ENCODE results near the gene CDNF. TPM values are rescaled to one million over a fixed set of nuclear protein-coding genes. Genes with fewer than 3 reads are reported as not detected.

Gene CDNF
- total and polyA plus RNA-seq, 10 of the 15 experiments (the other 5 are each of a cell fraction or from before 2014, with no cell fraction given), result 0.08 to 1.9 (median 0.77) TPM

- no peak; a peak in 1 of 4 replicates for TF ChIP-seq IKZF2 (IDR thresholded peaks at IDR 0.05)
- TF ChIP-seq CHD2 (IDR thresholded peaks at IDR 0.05; ENCODE audit: borderline replicate concordance, low read depth, low read length), result peak; percentile 90; the same call in 1 of the 2 replicates
- TF ChIP-seq ZZZ3 (IDR thresholded peaks at IDR 0.05; ENCODE audit: control insufficient read depth, insufficient read length, low read depth), result no peak
- peak; percentile 90 for TF ChIP-seq YY1 (IDR thresholded peaks at IDR 0.05; ENCODE audit: low read depth, low read length)
- no peak for TF ChIP-seq ATF3 (IDR thresholded peaks at IDR 0.05; ENCODE audit: borderline replicate concordance, extremely low read depth, low read depth, low read length)
- no peak for TF ChIP-seq BMI1 (IDR thresholded peaks at IDR 0.05; ENCODE audit: borderline replicate concordance)
- peak; percentile 44; the same call in 1 of the 2 replicates for TF ChIP-seq GATAD2B (conservative IDR thresholded peaks at IDR 0.05; ENCODE audit: low read depth)
- no peak for TF ChIP-seq CBX3 (IDR thresholded peaks at IDR 0.05; ENCODE audit: borderline replicate concordance, low read depth)
- peak in 1 of 2 experiments; percentile 93; a peak in 1 of 4 replicates for TF ChIP-seq CEBPB (IDR thresholded peaks at IDR 0.05; ENCODE audit: borderline replicate concordance in 1 of 2, low read depth in 2 of 2, low read length in 2 of 2)
These were observed at the start of gene CDNF, which contains the start of the genes HSPA14 and MSANTD7 (continued) for GRCh38 chr10:14837757-14838581.

GRCh38 chr10:14884082-14884481 lies 46.2 kb upstream of the CDNF start:
- Histone ChIP-seq H3K4me3 (no peak overlapping the region), H3K4me1 (ENCODE audit: control insufficient read depth, insufficient read depth, low read length) (peaks cover 5% of the 10 kb centered on the region; the same call in 1 of the 2 replicates), H3K27me3 (replicated peaks in 1 of 2; ENCODE audit: control insufficient read depth in 2 of 2, insufficient read depth in 2 of 2, low read length in 1 of 2) (no peaks in the 10 kb centered on the region), H3K79me2 (ENCODE audit: control insufficient read depth, insufficient read depth, low read length) (peaks cover 76% of the 10 kb centered on the region), H3K27ac (ENCODE audit: control insufficient read depth, insufficient read depth) (no peak overlapping the region), H3K9ac (ENCODE audit: control insufficient read depth, insufficient read depth, low read length) (no peak overlapping the region), H3K9me3 (replicated peaks; ENCODE audit: control insufficient read depth, insufficient read depth, low read length) (no peaks in the 10 kb centered on the region; the same call in 2 of the 3 replicates), H3K36me3 (ENCODE audit: control insufficient read depth in 2 of 2, insufficient read depth in 2 of 2, low read length in 1 of 2) (peaks cover 0 to 13% of the 10 kb centered on the region in 2 experiments; a peak in 2 of 4 replicates), H2AFZ (ENCODE audit: control insufficient read depth, low read depth, low read length) (no peak overlapping the region), H3K4me2 (ENCODE audit: control insufficient read depth, insufficient read depth) (no peak overlapping the region), H4K20me1 (ENCODE audit: control insufficient read depth, insufficient read depth) (no peaks in the 10 kb centered on the region)
- no TSS peak for BruUV-seq (replicated peaks)
- POLR2A ChIA-PET, result interaction anchor here (0.6 kb wide), 1 partner anchor 334 kb away, joined by 4 read pairs; no protein-coding TSS in a partner anchor
- DNase-seq (ENCODE audit: low read depth, low spot score) (no peak), FAIRE-seq (no peak), ATAC-seq (0 out of 3 replicates have a peak, but pooled peaks have one; percentile 9)
- intact Hi-C loops (cut with micrococcal nuclease; ENCODE audit: unreplicated experiment) (loop anchor here (10.0 kb wide), 1 partner anchor 221 kb away; no protein-coding TSS in a partner anchor), in situ Hi-C loops (cut with MboI) (no loop called here)
- SMC1A ChIA-PET (ENCODE audit: uncharacterized antibody, unreplicated experiment), result interaction anchor here (0.6 to 1.9 kb wide), 3 partner anchors 10 to 94 kb away, joined by 3 to 6 read pairs (median 3); no protein-coding TSS in a partner anchor
- 79% methylated on average over 3 of the region's 3 CpGs for WGBS (ENCODE audit: insufficient coverage, insufficient replicate concordance, low lambda C conversion rate, missing lambda C conversion rate)
- CTCF ChIA-PET, result interaction anchor here (0.9 kb wide), 1 partner anchor 22 kb away, joined by 3 read pairs; no protein-coding TSS in a partner anchor
- RAD21 ChIA-PET (ENCODE audit: unreplicated experiment), result no interaction called here
- no peak for TF ChIP-seq USF2 (IDR thresholded peaks at IDR 0.05; ENCODE audit: borderline replicate concordance, low read depth, low read length)
- TF ChIP-seq CUX1 (IDR thresholded peaks at IDR 0.05; ENCODE audit: insufficient replicate concordance, low read depth, low read length), result no peak
